Mesendoderm (in vitro differentiated cells): Measurements from ENCODE around the gene ABCD3.

Experiments used
- DNase-seq: peaks from one replicate; pipeline ENCODE4 v3.0.0; 2013
- H2AK5ac ChIP-seq: 2 replicates; pipeline ENCODE4 v1.6.1; 2013; ENCODE audit warnings: low read length, inconsistent platforms
- H2BK120ac ChIP-seq: 2 replicates; pipeline ENCODE4 v1.6.1; 2013; ENCODE audit warnings: low read depth, mild to moderate bottlenecking, low read length, moderate library complexity, mixed read lengths
- H2BK15ac ChIP-seq: replicated peaks from 2 replicates; pipeline ENCODE4 v1.6.1; 2013; ENCODE audit warnings: low read depth, mild to moderate bottlenecking, moderate library complexity
- H2BK5ac ChIP-seq: 2 replicates; pipeline ENCODE4 v1.6.1; 2013; ENCODE audit warnings: low read length, inconsistent platforms
- H3K18ac ChIP-seq: 2 replicates; pipeline ENCODE4 v1.6.1; 2013; ENCODE audit warnings: mild to moderate bottlenecking, low read length, mixed read lengths
- H3K23ac ChIP-seq: one replicate; pipeline ENCODE4 v1.6.1; 2013; ENCODE audit warnings: low read length
- H3K27ac ChIP-seq: 2 replicates; pipeline ENCODE4 v1.5.1; 2013; ENCODE audit warnings: low read depth, mild to moderate bottlenecking, inconsistent platforms, low read length, moderate library complexity
- H3K27me3 ChIP-seq: 2 replicates; pipeline ENCODE4 v1.6.1; 2013; ENCODE audit warnings: low read length, control low read depth, mild to moderate bottlenecking, inconsistent platforms; ENCODE audit not compliant: insufficient read depth, poor library complexity
- H3K36me3 ChIP-seq: 2 replicates; pipeline ENCODE4 v1.6.1; 2013; ENCODE audit warnings: low read length, inconsistent platforms; ENCODE audit not compliant: control insufficient read depth, insufficient read depth
- H3K4ac ChIP-seq: one replicate; pipeline ENCODE4 v1.6.1; 2013; ENCODE audit warnings: low read depth, mild to moderate bottlenecking, low read length, moderate library complexity
- H3K4me1 ChIP-seq: 2 replicates; pipeline ENCODE4 v1.6.1; 2013; ENCODE audit warnings: low read depth, low read length, inconsistent platforms; ENCODE audit not compliant: control insufficient read depth
- H3K4me2 ChIP-seq: 2 replicates; pipeline ENCODE4 v1.6.1; 2013; ENCODE audit warnings: low read length
- H3K4me3 ChIP-seq: 2 replicates; pipeline ENCODE4 v1.5.1; 2013; ENCODE audit warnings: mild to moderate bottlenecking, low read length
- H3K56ac ChIP-seq: one replicate; pipeline ENCODE4 v1.6.1; 2013; ENCODE audit warnings: low read length
- H3K79me1 ChIP-seq: 2 replicates; pipeline ENCODE4 v1.6.1; 2013; ENCODE audit warnings: low read length, inconsistent platforms
- H3K79me2 ChIP-seq: 2 replicates; pipeline ENCODE4 v1.6.1; 2013; ENCODE audit warnings: mild to moderate bottlenecking, low read length; ENCODE audit not compliant: control insufficient read depth, insufficient read depth
- H3K9ac ChIP-seq: 2 replicates; pipeline ENCODE4 v1.6.1; 2013; ENCODE audit warnings: low read length, inconsistent platforms
- H4K5ac ChIP-seq: one replicate; pipeline ENCODE4 v1.6.1; 2013; ENCODE audit warnings: low read length
- H4K8ac ChIP-seq: one replicate; pipeline ENCODE4 v1.6.1; 2013; ENCODE audit warnings: low read depth, mild to moderate bottlenecking, control low read depth, low read length, moderate library complexity
- WGBS: extraction: QIAGEN DNeasy Blood & Tissue Kit; methylation state at CpG from one replicate; pipeline ENCODE4 v1.1.7; 2013; ENCODE audit warnings: low lambda C conversion rate, missing lambda C conversion rate; ENCODE audit not compliant: insufficient coverage; ENCODE audit errors: extremely low coverage; 5-methylcytosine and 5-hydroxymethylcytosine counted together

The ABCD3 gene

GRCh38 chr1:94526152-94526980, 108.2 kb downstream of the ABCD3 start:
- Histone ChIP-seq H4K8ac (no peak overlapping the region), H2BK15ac (no peak overlapping the region), H3K36me3 (no peaks in the 10 kb centered on the region), H3K27ac (no peak overlapping the region), H3K27me3 (no peaks in the 10 kb centered on the region), H3K79me1 (no peaks in the 10 kb centered on the region), H3K79me2 (no peaks in the 10 kb centered on the region), H3K4me2 (no peak overlapping the region), H2BK5ac (no peak overlapping the region), H3K23ac (no peak overlapping the region), H2BK120ac (no peak overlapping the region), H3K9ac (no peak overlapping the region), H4K5ac (no peak overlapping the region), H3K4me1 (peaks cover 4% of the 10 kb centered on the region), H3K4me3 (no peak overlapping the region), H3K56ac (no peak overlapping the region), H3K4ac (no peak overlapping the region), H2AK5ac (no peak overlapping the region), H3K18ac (no peak overlapping the region)
- no peak for DNase-seq
- no CpG with 5 or more reads among the region's 7 CpGs for WGBS

GRCh38 chr1:94527447-94528031, 109.3 kb downstream of the ABCD3 start:
- Histone ChIP-seq H3K79me2 (no peaks in the 10 kb centered on the region), H3K36me3 (peaks cover 2% of the 10 kb centered on the region), H3K27me3 (no peaks in the 10 kb centered on the region), H3K4ac (no peak overlapping the region), H3K79me1 (no peaks in the 10 kb centered on the region), H3K4me1 (peaks cover 4% of the 10 kb centered on the region), H3K56ac (no peak overlapping the region), H3K4me3 (no peak overlapping the region), H2BK5ac (no peak overlapping the region), H3K23ac (no peak overlapping the region), H4K5ac (no peak overlapping the region), H2BK15ac (no peak overlapping the region), H3K4me2 (no peak overlapping the region), H2BK120ac (no peak overlapping the region), H2AK5ac (no peak overlapping the region), H3K9ac (no peak overlapping the region), H4K8ac (no peak overlapping the region), H3K18ac (no peak overlapping the region), H3K27ac (no peak overlapping the region)
- no CpG with 5 or more reads among the region's 1 CpG for WGBS
- peak; percentile 54 for DNase-seq

GRCh38 chr1:94528299-94528698, 110.1 kb downstream of the ABCD3 start:
- Histone ChIP-seq H3K18ac (no peak overlapping the region), H2BK5ac (no peak overlapping the region), H3K27ac (no peak overlapping the region), H3K9ac (no peak overlapping the region), H4K5ac (no peak overlapping the region), H3K79me1 (no peaks in the 10 kb centered on the region), H3K4me3 (no peak overlapping the region), H2BK15ac (no peak overlapping the region), H3K79me2 (no peaks in the 10 kb centered on the region), H3K27me3 (no peaks in the 10 kb centered on the region), H3K36me3 (peaks cover 2% of the 10 kb centered on the region), H2BK120ac (no peak overlapping the region), H3K56ac (no peak overlapping the region), H3K4ac (no peak overlapping the region), H3K23ac (no peak overlapping the region), H3K4me2 (no peak overlapping the region), H3K4me1 (peaks cover 4% of the 10 kb centered on the region), H2AK5ac (no peak overlapping the region), H4K8ac (no peak overlapping the region)
- no peak for DNase-seq
- WGBS: no CpG with 5 or more reads among the region's 1 CpG

- peaks cover 2% of the 10 kb centered on the region for H3K36me3 ChIP-seq
- H2BK15ac ChIP-seq: no peak overlapping the region
- H2BK120ac ChIP-seq: no peak overlapping the region
- no peak overlapping the region for H2BK5ac ChIP-seq
- no peaks in the 10 kb centered on the region for H3K79me2 ChIP-seq
- H3K4me3 ChIP-seq: no peak overlapping the region
- H3K23ac ChIP-seq: no peak overlapping the region
- H3K18ac ChIP-seq: no peak overlapping the region
- H3K4me2 ChIP-seq: no peak overlapping the region
- H4K5ac ChIP-seq: no peak overlapping the region
- WGBS: no CpG with 5 or more reads among the region's 5 CpGs
- H3K4me1 ChIP-seq: peaks cover 4% of the 10 kb centered on the region
- no peak overlapping the region for H3K27ac ChIP-seq
- no peak overlapping the region for H3K56ac ChIP-seq
- no peak overlapping the region for H3K4ac ChIP-seq
- no peak overlapping the region for H4K8ac ChIP-seq
- DNase-seq: no peak
- H2AK5ac ChIP-seq: no peak overlapping the region
- H3K27me3 ChIP-seq: no peaks in the 10 kb centered on the region
- H3K9ac ChIP-seq: no peak overlapping the region
- H3K79me1 ChIP-seq: no peaks in the 10 kb centered on the region
These were observed 110.6 kb downstream of the ABCD3 start for GRCh38 chr1:94528826-94529225.

GRCh38 chr1:94529416-94529815, 111.2 kb downstream of the ABCD3 start:
- Histone ChIP-seq H2BK120ac (no peak overlapping the region), H3K56ac (no peak overlapping the region), H2AK5ac (no peak overlapping the region), H2BK15ac (no peak overlapping the region), H3K27me3 (no peaks in the 10 kb centered on the region), H2BK5ac (no peak overlapping the region), H3K79me2 (no peaks in the 10 kb centered on the region), H3K23ac (no peak overlapping the region), H3K4me1 (peaks cover 4% of the 10 kb centered on the region), H3K27ac (no peak overlapping the region), H3K4ac (no peak overlapping the region), H3K4me2 (no peak overlapping the region), H3K36me3 (peaks cover 2% of the 10 kb centered on the region), H3K4me3 (no peak overlapping the region), H3K79me1 (no peaks in the 10 kb centered on the region), H4K8ac (no peak overlapping the region), H4K5ac (no peak overlapping the region), H3K18ac (no peak overlapping the region), H3K9ac (no peak overlapping the region)
- no CpG with 5 or more reads among the region's 2 CpGs for WGBS
- no peak for DNase-seq
